Measurements from ENCODE around the gene ZNF784. TPM values are rescaled to one million over a fixed set of nuclear protein-coding genes. Genes with fewer than 3 reads are reported as not detected.

The ZNF784 gene
- total and polyA plus RNA-seq, 2 experiments from 2014 or later: 1.3 to 3.0 TPM

- WGBS, 2 experiments (ENCODE audit: low coverage in 1 of 2, low lambda C conversion rate in 2 of 2, missing lambda C conversion rate in 2 of 2): 1 to 2% methylated on average over 50 to 60 of the region's 65 CpGs
- Histone ChIP-seq H3K4me3 (peak overlapping the region; percentile 87), H3K27me3 (replicated peaks; ENCODE audit: insufficient read depth) (no peaks in the 10 kb centered on the region), H3K79me2 (ENCODE audit: insufficient read depth) (peaks cover 69% of the 10 kb centered on the region), H3K36me3 (ENCODE audit: low read depth) (peaks cover 10% of the 10 kb centered on the region; the same call in 1 of the 2 replicates), H3K4me1 (ENCODE audit: insufficient read depth) (peaks cover 21% of the 10 kb centered on the region), H3K9me3 (ENCODE audit: low read depth) (no peaks in the 10 kb centered on the region), H2AFZ (no peak overlapping the region; the same call in 1 of the 2 replicates), H3K27ac (peak overlapping the region; percentile 80), H3F3A (ENCODE audit: insufficient read depth) (peaks cover 35% of the 10 kb centered on the region), H4K20me1 (ENCODE audit: insufficient read depth) (no peaks in the 10 kb centered on the region), H3K4me2 (ENCODE audit: unreplicated experiment) (peak overlapping the region; percentile 90), H3K9ac (peak overlapping the region; percentile 87), H3K9me2 (ENCODE audit: insufficient read depth) (no peaks in the 10 kb centered on the region)
- TF ChIP-seq EZH2phosphoT487 (IDR thresholded peaks at IDR 0.05; ENCODE audit: insufficient read depth, low read depth) (no peak), EZH2 (IDR thresholded peaks at IDR 0.05; ENCODE audit: insufficient read depth, poor library complexity, severe bottlenecking) (no peak)
- peak; percentile 63 for DNase-seq
- in situ Hi-C loops (cut with MboI): loop anchor here (25.0 kb wide), 1 partner anchor 505 kb away; the partner anchor contains the start of gene TNNT1
These were observed 18.0 kb upstream of the ZNF784 start for GRCh38 chr19:55642153-55643002.

- Histone ChIP-seq H3F3A (ENCODE audit: insufficient read depth) (peaks cover 35% of the 10 kb centered on the region), H4K20me1 (ENCODE audit: insufficient read depth) (no peaks in the 10 kb centered on the region), H3K27ac (peak overlapping the region; percentile 80), H3K4me3 (peak overlapping the region; percentile 87), H3K9me2 (ENCODE audit: insufficient read depth) (no peaks in the 10 kb centered on the region), H2AFZ (peak overlapping the region; percentile 64), H3K9me3 (ENCODE audit: low read depth) (no peaks in the 10 kb centered on the region), H3K36me3 (ENCODE audit: low read depth) (peaks cover 10% of the 10 kb centered on the region; the same call in 1 of the 2 replicates), H3K79me2 (ENCODE audit: insufficient read depth) (peaks cover 69% of the 10 kb centered on the region), H3K4me1 (ENCODE audit: insufficient read depth) (peaks cover 19% of the 10 kb centered on the region), H3K4me2 (ENCODE audit: unreplicated experiment) (peak overlapping the region; percentile 90), H3K9ac (peak overlapping the region; percentile 87), H3K27me3 (replicated peaks; ENCODE audit: insufficient read depth) (no peaks in the 10 kb centered on the region)
- TF ChIP-seq EZH2 (IDR thresholded peaks at IDR 0.05; ENCODE audit: insufficient read depth, poor library complexity, severe bottlenecking) (no peak), EZH2phosphoT487 (IDR thresholded peaks at IDR 0.05; ENCODE audit: insufficient read depth, low read depth) (no peak)
- in situ Hi-C loops (cut with MboI): loop anchor here (25.0 kb wide), 1 partner anchor 504 kb away; the partner anchor contains the start of gene TNNT1
- 1 to 2% methylated on average over 13 to 25 of the region's 25 CpGs for WGBS, 2 experiments (ENCODE audit: low coverage in 1 of 2, low lambda C conversion rate in 2 of 2, missing lambda C conversion rate in 2 of 2)
- DNase-seq: peak; percentile 61
These were observed 17.2 kb upstream of the ZNF784 start for GRCh38 chr19:55641426-55642152.

- H3K79me2 ChIP-seq (ENCODE audit: insufficient read depth): peaks cover 69% of the 10 kb centered on the region
- in situ Hi-C loops (cut with MboI): loop anchor here (25.0 kb wide), 1 partner anchor 504 kb away; the partner anchor contains the start of gene TNNT1
- WGBS, 2 experiments (ENCODE audit: low coverage in 1 of 2, low lambda C conversion rate in 2 of 2, missing lambda C conversion rate in 2 of 2): 0 to 2% methylated on average over 12 to 85 of the region's 89 CpGs
These were observed 16.4 kb upstream of the ZNF784 start, which contains the start of gene ZNF580 for GRCh38 chr19:55640577-55641425. Gene ZNF580, plus strand, starts transcription at chr19:55641002. Its CDS starts 1,507 bp downstream, at chr19:55642509.

More at GRCh38 chr19:55640577-55641425, 16.4 kb upstream of the ZNF784 start, which contains the start of gene ZNF580:
- H3K4me2 ChIP-seq (ENCODE audit: unreplicated experiment): peak within 1 kb of the TSS; percentile 90
- H4K20me1 ChIP-seq (ENCODE audit: insufficient read depth): no peaks in the 10 kb centered on the region
- TF ChIP-seq EZH2phosphoT487 (IDR thresholded peaks at IDR 0.05; ENCODE audit: insufficient read depth, low read depth): no peak
- TF ChIP-seq EZH2 (IDR thresholded peaks at IDR 0.05; ENCODE audit: insufficient read depth, poor library complexity, severe bottlenecking): no peak
- H3K27ac ChIP-seq: peak within 1 kb of the TSS; percentile 80
- peaks cover 27% of the 10 kb centered on the region for H3K4me1 ChIP-seq (ENCODE audit: insufficient read depth)
- H3K36me3 ChIP-seq (ENCODE audit: low read depth): peaks cover 10% of the 10 kb centered on the region; the same call in 1 of the 2 replicates
- no peaks in the 10 kb centered on the region for H3K9me3 ChIP-seq (ENCODE audit: low read depth)
- H3K9me2 ChIP-seq (ENCODE audit: insufficient read depth): no peaks in the 10 kb centered on the region
- peaks cover 34% of the 10 kb centered on the region for H3F3A ChIP-seq (ENCODE audit: insufficient read depth)
- DNase-seq: peak; percentile 78
- peak within 1 kb of the TSS; percentile 64 for H2AFZ ChIP-seq
- peak within 1 kb of the TSS; percentile 87 for H3K9ac ChIP-seq
- H3K4me3 ChIP-seq: peak within 1 kb of the TSS; percentile 87
- H3K27me3 ChIP-seq (replicated peaks; ENCODE audit: insufficient read depth): no peaks in the 10 kb centered on the region
